Thoracic aorta (tissue), 2 donors: ENCODE measurements around the gene ZDHHC14. TPM values are rescaled to one million over a fixed set of nuclear protein-coding genes. Genes with fewer than 3 reads are reported as not detected.

Source experiments
- ATAC-seq: fragments of 150-250 bp; one replicate; pipeline ENCODE4 v1.8.0; 2017; ENCODE audit warnings: low read depth; ENCODE audit not compliant: insufficient number of reproducible peaks, low FRiP score
- DNase-seq: peaks from one replicate; pipeline ENCODE4 v3.0.0-alpha.2; 2020; ENCODE audit warnings: low spot score
- H3K27ac ChIP-seq, 2 donors: fragments of 200-600 bp; sonication (generic); 1 replicate in 1 of 2; 2 replicates in 1 of 2; pipeline ENCODE4 v1.5.1; 2016; ENCODE audit warnings: mild to moderate bottlenecking in 2 of 2, moderate library complexity in 2 of 2
- H3K27me3 ChIP-seq: fragments of 200-600 bp; sonication (generic); replicated peaks from 2 replicates; pipeline ENCODE4 v1.6.0; 2016; ENCODE audit warnings: mild to moderate bottlenecking; ENCODE audit not compliant: insufficient read depth
- H3K36me3 ChIP-seq: fragments of 200-600 bp; sonication (generic); one replicate; pipeline ENCODE4 v1.5.1; 2016
- H3K4me1 ChIP-seq, 2 donors: fragments of 200-600 bp; sonication (generic); 1 replicate in 1 of 2; 2 replicates in 1 of 2; pipeline versions ENCODE4 v1.5.1 to v1.6.0; 2016; ENCODE audit warnings: low read depth in 2 of 2, mild to moderate bottlenecking in 1 of 2; ENCODE audit not compliant: control insufficient read depth in 1 of 2
- H3K4me3 ChIP-seq: fragments of 200-600 bp; sonication (generic); 2 replicates; pipeline ENCODE4 v1.5.1; 2016; ENCODE audit warnings: mild to moderate bottlenecking
- H3K9me3 ChIP-seq: fragments of 200-600 bp; sonication (generic); 2 replicates; pipeline ENCODE4 v1.5.1; 2016
- total RNA-seq, 2 donors: library from RNA; depleted of rRNA; stranded (reverse); fragments of >200 nt; gene quantifications; one replicate each; pipeline versions ENCODE4 v1.1.0 to v1.2.3, GENCODE V29; 2016
- TF ChIP-seq, protein P1 (sequence below): fragments of 200-600 bp; sonication (generic); IDR thresholded peaks from one replicate; pipeline ENCODE4 v1.5.1; 2019; ENCODE audit warnings: antibody characterized with exemption

The ZDHHC14 gene
- total RNA-seq, 2 donors from 2014 or later, result 20.0 to 31.1 TPM

DNA sequence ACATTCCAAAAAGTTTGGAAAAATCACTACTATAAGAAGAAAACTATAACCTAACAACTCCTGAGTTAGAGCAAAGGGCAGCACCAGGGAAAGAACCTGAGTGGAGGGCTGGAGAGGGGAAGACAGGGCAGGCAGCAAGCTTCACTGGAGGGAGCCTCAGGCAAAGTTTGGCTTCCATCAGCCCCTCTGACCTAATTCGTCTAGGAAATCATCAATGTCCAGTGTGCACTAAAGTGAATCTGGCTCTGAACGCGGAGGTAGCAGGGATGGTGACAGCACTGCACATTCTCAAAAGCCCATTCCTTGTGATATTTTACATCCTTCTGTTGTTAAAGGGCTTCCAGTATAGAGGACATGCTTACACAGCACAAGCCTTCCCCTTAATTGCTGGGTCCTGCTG is 87.1 kb downstream of the ZDHHC14 start:
- H3K36me3 ChIP-seq, result no peaks in the 10 kb centered on the region
- ATAC-seq, result no peak
- H3K27me3 ChIP-seq, result no peaks in the 10 kb centered on the region
- TF ChIP-seq, protein P1, sequence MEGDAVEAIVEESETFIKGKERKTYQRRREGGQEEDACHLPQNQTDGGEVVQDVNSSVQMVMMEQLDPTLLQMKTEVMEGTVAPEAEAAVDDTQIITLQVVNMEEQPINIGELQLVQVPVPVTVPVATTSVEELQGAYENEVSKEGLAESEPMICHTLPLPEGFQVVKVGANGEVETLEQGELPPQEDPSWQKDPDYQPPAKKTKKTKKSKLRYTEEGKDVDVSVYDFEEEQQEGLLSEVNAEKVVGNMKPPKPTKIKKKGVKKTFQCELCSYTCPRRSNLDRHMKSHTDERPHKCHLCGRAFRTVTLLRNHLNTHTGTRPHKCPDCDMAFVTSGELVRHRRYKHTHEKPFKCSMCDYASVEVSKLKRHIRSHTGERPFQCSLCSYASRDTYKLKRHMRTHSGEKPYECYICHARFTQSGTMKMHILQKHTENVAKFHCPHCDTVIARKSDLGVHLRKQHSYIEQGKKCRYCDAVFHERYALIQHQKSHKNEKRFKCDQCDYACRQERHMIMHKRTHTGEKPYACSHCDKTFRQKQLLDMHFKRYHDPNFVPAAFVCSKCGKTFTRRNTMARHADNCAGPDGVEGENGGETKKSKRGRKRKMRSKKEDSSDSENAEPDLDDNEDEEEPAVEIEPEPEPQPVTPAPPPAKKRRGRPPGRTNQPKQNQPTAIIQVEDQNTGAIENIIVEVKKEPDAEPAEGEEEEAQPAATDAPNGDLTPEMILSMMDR, result no peak
- no peak overlapping the region for H3K27ac ChIP-seq
- no peaks in the 10 kb centered on the region for H3K4me1 ChIP-seq
- no peaks in the 10 kb centered on the region for H3K9me3 ChIP-seq
- DNase-seq, result no peak
- H3K4me3 ChIP-seq, result no peak overlapping the region

DNA sequence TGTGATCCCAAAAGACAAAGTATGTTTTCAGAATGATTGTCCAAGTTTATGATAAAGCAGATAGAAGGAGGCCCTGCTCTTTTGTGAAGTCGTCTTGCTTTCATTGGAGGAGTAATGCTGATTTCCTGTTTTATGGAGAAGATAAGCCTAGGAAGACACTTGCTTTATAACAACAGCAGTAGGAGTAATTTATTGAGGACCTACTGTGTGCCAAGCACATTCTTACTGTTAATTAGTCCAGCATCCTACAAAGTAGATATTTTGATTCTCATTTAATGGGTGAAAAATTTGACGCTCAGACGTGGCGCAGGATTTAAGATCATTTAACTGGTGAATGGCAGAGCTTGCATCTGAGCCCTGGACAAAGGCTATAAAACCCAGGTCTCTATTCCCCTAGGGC is 87.6 kb downstream of the ZDHHC14 start:
- H3K9me3 ChIP-seq, result no peaks in the 10 kb centered on the region
- H3K27me3 ChIP-seq, result no peaks in the 10 kb centered on the region
- no peaks in the 10 kb centered on the region for H3K4me1 ChIP-seq
- ATAC-seq, result no peak
- no peak overlapping the region for H3K4me3 ChIP-seq
- no peak overlapping the region for H3K27ac ChIP-seq
- H3K36me3 ChIP-seq, result no peaks in the 10 kb centered on the region
- no peak for DNase-seq
- TF ChIP-seq, protein P1, result no peak

DNA sequence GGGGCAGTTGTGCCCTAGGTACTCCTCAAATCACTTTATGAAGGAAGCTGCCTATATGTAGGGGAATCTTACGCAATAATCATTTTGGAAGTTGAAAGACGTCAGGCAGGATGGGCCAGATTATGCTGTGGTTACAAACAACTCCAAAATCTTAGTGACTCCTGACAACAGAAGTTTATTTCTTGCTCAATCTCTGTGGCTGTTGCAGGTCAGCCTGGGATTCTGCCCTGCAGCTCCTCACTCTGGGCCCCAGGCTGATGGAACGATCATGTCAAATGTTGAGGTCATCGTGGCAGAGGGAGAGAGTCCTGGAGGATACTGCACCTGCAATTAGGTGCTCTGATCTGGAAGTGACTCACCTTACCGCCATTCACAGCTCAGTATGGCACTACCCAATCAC is 88.4 kb downstream of the ZDHHC14 start:
- H3K9me3 ChIP-seq, result no peaks in the 10 kb centered on the region
- TF ChIP-seq, protein P1, result no peak
- H3K4me3 ChIP-seq, result no peak overlapping the region
- no peak overlapping the region for H3K27ac ChIP-seq
- H3K27me3 ChIP-seq, result no peaks in the 10 kb centered on the region
- DNase-seq, result no peak
- H3K36me3 ChIP-seq, result no peaks in the 10 kb centered on the region
- no peak for ATAC-seq
- H3K4me1 ChIP-seq, result no peaks in the 10 kb centered on the region

DNA sequence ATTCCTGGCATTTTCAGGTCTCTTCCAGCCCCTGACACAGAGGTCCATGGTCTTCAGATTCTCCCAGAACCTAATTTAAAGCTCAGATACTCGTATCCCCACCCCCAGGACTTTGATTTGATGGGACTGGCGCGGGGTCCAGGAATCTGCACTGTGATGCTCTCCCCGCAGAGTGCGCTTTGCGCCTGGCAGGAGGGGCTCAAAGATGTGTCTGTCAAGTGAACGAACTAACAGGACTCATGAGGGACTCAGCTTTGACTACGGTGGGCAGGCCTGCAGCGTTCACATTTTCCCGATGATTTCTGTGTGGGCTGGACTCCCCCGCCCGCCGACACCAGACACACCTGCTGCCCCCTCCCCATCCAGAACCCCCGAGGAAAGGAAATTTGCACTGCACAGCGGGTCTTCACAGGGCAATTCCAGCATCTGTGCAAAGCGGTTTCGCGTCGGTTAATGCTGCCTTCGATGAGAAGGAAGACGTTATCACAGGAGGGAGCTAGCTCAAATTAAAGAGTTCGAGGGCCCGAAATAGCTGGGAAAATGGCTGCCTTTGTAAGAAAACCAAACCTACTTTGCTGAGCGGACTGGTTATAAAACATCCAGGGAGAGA is 90.2 kb downstream of the ZDHHC14 start:
- TF ChIP-seq, protein P1, result no peak

DNA sequence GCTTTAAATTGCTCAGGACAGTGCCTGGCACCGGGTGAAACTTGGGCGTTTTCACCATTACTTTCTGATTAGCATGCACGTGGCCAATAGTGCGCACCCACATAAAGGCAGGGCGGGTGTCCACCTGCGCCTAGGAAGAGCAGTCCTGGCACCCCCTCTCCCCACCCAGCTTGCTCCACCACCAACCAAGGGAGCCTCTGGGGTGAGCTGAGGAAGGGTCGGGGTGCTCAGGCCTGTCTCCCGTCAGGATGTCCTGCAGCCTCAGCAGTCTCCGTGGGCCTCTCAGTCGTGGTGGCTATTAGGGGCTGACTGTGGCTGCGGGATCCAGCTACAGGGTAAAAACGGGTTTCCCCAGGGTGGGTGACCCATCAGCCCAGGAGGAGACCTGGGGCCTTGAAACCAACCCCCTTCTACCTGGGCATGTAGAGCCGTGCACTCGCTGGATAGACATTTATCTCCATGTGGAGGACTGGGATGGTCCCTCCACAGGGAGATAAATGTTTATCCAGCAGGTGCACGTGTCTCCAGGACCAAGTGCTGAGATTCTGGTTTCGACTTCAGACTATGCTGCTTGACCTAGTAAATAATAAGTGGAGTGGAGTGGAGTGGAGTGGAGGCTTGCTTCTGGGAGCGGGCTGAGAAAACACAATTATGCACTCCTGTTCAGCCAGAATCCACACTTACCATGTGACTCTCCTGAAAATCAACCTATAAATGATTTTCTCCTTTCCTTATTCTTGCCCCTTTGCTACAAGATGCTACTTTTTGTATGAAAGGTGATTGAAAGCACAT is 91.1 kb downstream of the ZDHHC14 start:
- Histone ChIP-seq H3K27ac (no peak overlapping the region), H3K36me3 (no peaks in the 10 kb centered on the region), H3K9me3 (no peaks in the 10 kb centered on the region), H3K4me1 (no peaks in the 10 kb centered on the region), H3K4me3 (no peak overlapping the region), H3K27me3 (no peaks in the 10 kb centered on the region)
- DNase-seq (no peak), ATAC-seq (no peak)
- TF ChIP-seq, protein P1, result no peak

More for the DNA sequence above, 90.2 kb downstream of the ZDHHC14 start:
- DNase-seq, result no peak
- no peaks in the 10 kb centered on the region for H3K27me3 ChIP-seq
- ATAC-seq, result no peak
- no peak overlapping the region for H3K4me3 ChIP-seq
- no peaks in the 10 kb centered on the region for H3K9me3 ChIP-seq
- H3K36me3 ChIP-seq, result no peaks in the 10 kb centered on the region
- no peaks in the 10 kb centered on the region for H3K4me1 ChIP-seq
- no peak overlapping the region for H3K27ac ChIP-seq
